ENCODE measurements around the gene MAP2K3. TPM values are rescaled to one million over a fixed set of nuclear protein-coding genes. Genes with fewer than 3 reads are reported as not detected.
"Not testable (repeated sequence)": the region's sequence is repeated elsewhere in the genome, so short reads cannot be mapped to it uniquely, and the experiment has no call there.

The MAP2K3 gene
- polyA plus RNA-seq, 1 donor (not counting 4 experiments of a cell fraction or from before 2014, with no cell fraction given), result 22.4 TPM

DNA sequence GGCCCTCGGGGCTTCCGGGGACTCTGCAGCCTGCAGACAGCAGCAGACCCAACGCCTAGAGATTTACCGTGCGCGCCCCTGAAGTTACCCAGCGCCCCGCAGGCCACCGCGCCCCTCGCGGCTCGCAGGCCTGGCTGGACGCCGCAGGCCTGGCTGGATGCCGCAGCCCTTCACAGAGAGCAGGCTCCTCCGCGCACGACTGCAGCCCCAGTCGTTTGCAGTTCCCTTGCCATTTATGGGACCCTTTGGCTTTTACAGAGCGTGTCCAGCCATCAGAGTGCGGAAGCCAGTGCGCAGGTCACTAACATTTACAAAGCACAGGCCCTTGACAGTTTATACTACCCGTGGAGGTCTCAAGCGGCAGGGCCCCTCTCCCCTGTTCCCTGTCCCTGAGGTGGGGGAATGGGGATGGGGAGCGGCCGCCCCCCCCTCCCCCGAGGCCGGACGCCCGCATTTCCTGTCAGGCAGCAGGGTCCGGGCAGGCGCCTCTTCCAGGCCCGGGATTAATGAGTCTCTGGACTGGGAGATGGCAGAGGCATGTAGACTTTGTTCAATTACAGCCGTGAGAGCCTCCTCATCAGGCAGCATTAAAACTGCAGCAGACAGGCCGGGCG, 32.5 kb downstream of the MAP2K3 start:
- H3K9me1 ChIP-seq (ENCODE audit: control insufficient read depth, extremely low read depth, insufficient read depth, low read length); H3K36me3 ChIP-seq (ENCODE audit: control insufficient read depth in 2 of 2, extremely low read depth in 1 of 2, insufficient read depth in 2 of 2, low read length in 2 of 2); H3K79me2 ChIP-seq (ENCODE audit: control insufficient read depth, insufficient read depth, low read length); H3K4me1 ChIP-seq (ENCODE audit: control insufficient read depth, extremely low read depth, insufficient read depth, low read length); H3K9me3 ChIP-seq (ENCODE audit: control insufficient read depth, low read depth, low read length); H3K27me3 ChIP-seq (ENCODE audit: control insufficient read depth, extremely low read depth, insufficient read depth, low read length); H3K27ac ChIP-seq (ENCODE audit: control insufficient read depth, insufficient read depth, low read length); FAIRE-seq; H3K4me3 ChIP-seq (ENCODE audit: control insufficient read depth in 2 of 3, extremely low read depth in 1 of 3, insufficient read depth in 2 of 3, low read depth in 1 of 3, low read length in 3 of 3); H3K4me2 ChIP-seq (ENCODE audit: control insufficient read depth, extremely low read depth, insufficient read depth, low read depth, low read length); H4K20me1 ChIP-seq (ENCODE audit: control insufficient read depth, extremely low read depth, insufficient read depth, low read length); DNase-seq (ENCODE audit: low read depth, low spot score); dilution Hi-C loops (cut with MboI; ENCODE audit: extremely low pct_ligation_motif_present, low sequenced_read_pairs); H3K9ac ChIP-seq (ENCODE audit: control insufficient read depth, extremely low read depth, insufficient read depth, low read length): not testable (repeated sequence)
- peak overlapping the region; percentile 37 for H2AFZ ChIP-seq (ENCODE audit: control insufficient read depth, low read length)

DNA sequence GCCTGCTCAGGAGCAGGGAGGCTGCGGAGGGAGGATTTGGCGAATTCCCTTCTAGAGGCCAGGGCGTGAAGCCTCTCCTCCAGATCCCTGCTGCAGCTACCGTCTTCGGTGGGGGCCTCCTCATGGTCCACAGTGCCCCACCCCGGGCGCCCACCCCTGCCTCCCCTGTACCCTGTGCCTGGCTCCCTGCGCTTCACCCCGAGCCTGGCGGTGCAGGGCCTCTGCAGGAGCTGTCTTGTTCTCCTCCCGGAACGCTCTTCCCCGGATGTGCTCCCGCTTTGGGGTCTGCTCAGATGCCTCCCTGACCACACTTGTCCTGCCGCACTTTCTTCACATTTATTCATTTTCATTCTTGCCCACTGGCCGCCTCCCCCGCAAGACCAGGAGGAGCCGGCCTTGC, 33.3 kb downstream of the MAP2K3 start:
- H3K4me1 ChIP-seq (ENCODE audit: control insufficient read depth, extremely low read depth, insufficient read depth, low read length); H3K4me3 ChIP-seq (ENCODE audit: control insufficient read depth in 2 of 3, extremely low read depth in 1 of 3, insufficient read depth in 2 of 3, low read depth in 1 of 3, low read length in 3 of 3); H4K20me1 ChIP-seq (ENCODE audit: control insufficient read depth, extremely low read depth, insufficient read depth, low read length); H3K27me3 ChIP-seq (ENCODE audit: control insufficient read depth, extremely low read depth, insufficient read depth, low read length); H2AFZ ChIP-seq (ENCODE audit: control insufficient read depth, low read length); H3K9ac ChIP-seq (ENCODE audit: control insufficient read depth, extremely low read depth, insufficient read depth, low read length); dilution Hi-C loops (cut with MboI; ENCODE audit: extremely low pct_ligation_motif_present, low sequenced_read_pairs); H3K9me3 ChIP-seq (ENCODE audit: control insufficient read depth, low read depth, low read length); H3K9me1 ChIP-seq (ENCODE audit: control insufficient read depth, extremely low read depth, insufficient read depth, low read length); FAIRE-seq; DNase-seq (ENCODE audit: low read depth, low spot score); H3K36me3 ChIP-seq (ENCODE audit: control insufficient read depth in 2 of 2, extremely low read depth in 1 of 2, insufficient read depth in 2 of 2, low read length in 2 of 2); H3K79me2 ChIP-seq (ENCODE audit: control insufficient read depth, insufficient read depth, low read length); H3K4me2 ChIP-seq (ENCODE audit: control insufficient read depth, extremely low read depth, insufficient read depth, low read depth, low read length); H3K27ac ChIP-seq (ENCODE audit: control insufficient read depth, insufficient read depth, low read length): not testable (repeated sequence)

DNA sequence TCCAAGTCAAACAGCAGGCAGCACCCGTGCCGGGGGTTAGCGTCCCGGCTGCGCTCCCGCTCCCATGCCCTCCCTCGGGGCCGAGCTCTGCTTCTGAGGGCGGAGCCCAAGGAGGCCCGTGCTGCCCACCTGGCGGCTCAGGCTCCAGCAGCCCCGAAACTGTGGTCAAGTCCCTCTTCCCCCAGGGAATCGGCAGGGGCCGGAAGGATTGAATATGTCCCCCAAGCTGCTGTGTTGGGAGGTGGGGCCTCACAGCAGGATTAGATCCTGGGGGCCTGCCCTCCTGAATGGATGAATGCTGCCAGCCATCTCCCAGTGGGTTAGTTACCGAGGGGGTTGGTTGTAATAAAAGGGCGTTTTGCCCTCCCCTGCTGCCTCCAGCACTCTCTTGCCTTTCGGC, 33.9 kb downstream of the MAP2K3 start:
- Histone ChIP-seq H4K20me1 (ENCODE audit: control insufficient read depth, extremely low read depth, insufficient read depth, low read length) (no peaks in the 10 kb centered on the region), H3K4me3 (ENCODE audit: control insufficient read depth in 2 of 3, extremely low read depth in 1 of 3, insufficient read depth in 2 of 3, low read depth in 1 of 3, low read length in 3 of 3) (no peak overlapping the region), H3K27ac (ENCODE audit: control insufficient read depth, insufficient read depth, low read length) (no peak overlapping the region), H3K4me1 (ENCODE audit: control insufficient read depth, extremely low read depth, insufficient read depth, low read length) (no peaks in the 10 kb centered on the region), H3K9me1 (ENCODE audit: control insufficient read depth, extremely low read depth, insufficient read depth, low read length) (no peaks in the 10 kb centered on the region), H3K79me2 (ENCODE audit: control insufficient read depth, insufficient read depth, low read length) (no peaks in the 10 kb centered on the region), H3K27me3 (ENCODE audit: control insufficient read depth, extremely low read depth, insufficient read depth, low read length) (peaks cover 1% of the 10 kb centered on the region), H3K4me2 (ENCODE audit: control insufficient read depth, extremely low read depth, insufficient read depth, low read depth, low read length) (no peak overlapping the region), H2AFZ (ENCODE audit: control insufficient read depth, low read length) (no peak overlapping the region), H3K36me3 (ENCODE audit: control insufficient read depth in 2 of 2, extremely low read depth in 1 of 2, insufficient read depth in 2 of 2, low read length in 2 of 2) (peaks cover 4% of the 10 kb centered on the region in 2 experiments), H3K9me3 (ENCODE audit: control insufficient read depth, low read depth, low read length) (no peaks in the 10 kb centered on the region), H3K9ac (ENCODE audit: control insufficient read depth, extremely low read depth, insufficient read depth, low read length) (no peak overlapping the region)
- dilution Hi-C loops (cut with MboI; ENCODE audit: extremely low pct_ligation_motif_present, low sequenced_read_pairs), result no loop called here
- TF ChIP-seq EZH2 (IDR thresholded peaks at IDR 0.05; ENCODE audit: low read length), result no peak
- TF ChIP-seq, protein P1, sequence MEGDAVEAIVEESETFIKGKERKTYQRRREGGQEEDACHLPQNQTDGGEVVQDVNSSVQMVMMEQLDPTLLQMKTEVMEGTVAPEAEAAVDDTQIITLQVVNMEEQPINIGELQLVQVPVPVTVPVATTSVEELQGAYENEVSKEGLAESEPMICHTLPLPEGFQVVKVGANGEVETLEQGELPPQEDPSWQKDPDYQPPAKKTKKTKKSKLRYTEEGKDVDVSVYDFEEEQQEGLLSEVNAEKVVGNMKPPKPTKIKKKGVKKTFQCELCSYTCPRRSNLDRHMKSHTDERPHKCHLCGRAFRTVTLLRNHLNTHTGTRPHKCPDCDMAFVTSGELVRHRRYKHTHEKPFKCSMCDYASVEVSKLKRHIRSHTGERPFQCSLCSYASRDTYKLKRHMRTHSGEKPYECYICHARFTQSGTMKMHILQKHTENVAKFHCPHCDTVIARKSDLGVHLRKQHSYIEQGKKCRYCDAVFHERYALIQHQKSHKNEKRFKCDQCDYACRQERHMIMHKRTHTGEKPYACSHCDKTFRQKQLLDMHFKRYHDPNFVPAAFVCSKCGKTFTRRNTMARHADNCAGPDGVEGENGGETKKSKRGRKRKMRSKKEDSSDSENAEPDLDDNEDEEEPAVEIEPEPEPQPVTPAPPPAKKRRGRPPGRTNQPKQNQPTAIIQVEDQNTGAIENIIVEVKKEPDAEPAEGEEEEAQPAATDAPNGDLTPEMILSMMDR (optimal IDR thresholded peaks at IDR 0.05 in 1 of 3, IDR thresholded peaks at IDR 0.05 in 1 of 3, conservative IDR thresholded peaks at IDR 0.05 in 1 of 3; ENCODE audit: extremely low read depth in 1 of 3, insufficient read depth in 2 of 3, low read length in 3 of 3), result no peak
- no peak for FAIRE-seq
- no peak for DNase-seq (ENCODE audit: low read depth, low spot score)

DNA sequence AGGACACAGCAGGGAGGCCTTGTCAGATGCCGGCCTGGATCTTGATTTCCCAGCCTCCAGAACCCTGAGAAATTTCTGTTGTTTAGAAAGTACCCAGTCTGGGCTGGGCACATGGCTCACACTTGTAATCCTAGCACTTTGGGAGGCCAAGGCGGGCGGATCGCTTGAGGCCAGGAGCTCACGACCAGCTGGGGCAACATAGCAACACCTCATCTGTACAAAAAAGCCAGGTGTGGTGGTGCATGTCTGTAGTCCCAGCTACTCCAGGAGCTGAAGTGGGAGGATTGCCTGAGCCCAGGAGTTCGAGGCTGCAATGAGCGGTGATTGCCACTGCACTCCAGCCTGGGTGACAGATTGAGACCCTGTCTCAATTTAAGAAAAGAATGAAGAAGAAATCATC, 34.3 kb downstream of the MAP2K3 start:
- H3K9me3 ChIP-seq (ENCODE audit: control insufficient read depth, low read depth, low read length); H3K36me3 ChIP-seq (ENCODE audit: control insufficient read depth in 2 of 2, extremely low read depth in 1 of 2, insufficient read depth in 2 of 2, low read length in 2 of 2); H3K79me2 ChIP-seq (ENCODE audit: control insufficient read depth, insufficient read depth, low read length); H3K4me1 ChIP-seq (ENCODE audit: control insufficient read depth, extremely low read depth, insufficient read depth, low read length); H3K27ac ChIP-seq (ENCODE audit: control insufficient read depth, insufficient read depth, low read length); H2AFZ ChIP-seq (ENCODE audit: control insufficient read depth, low read length); H3K4me2 ChIP-seq (ENCODE audit: control insufficient read depth, extremely low read depth, insufficient read depth, low read depth, low read length); DNase-seq (ENCODE audit: low read depth, low spot score); H4K20me1 ChIP-seq (ENCODE audit: control insufficient read depth, extremely low read depth, insufficient read depth, low read length); FAIRE-seq; dilution Hi-C loops (cut with MboI; ENCODE audit: extremely low pct_ligation_motif_present, low sequenced_read_pairs); H3K4me3 ChIP-seq (ENCODE audit: control insufficient read depth in 2 of 3, extremely low read depth in 1 of 3, insufficient read depth in 2 of 3, low read depth in 1 of 3, low read length in 3 of 3); H3K9me1 ChIP-seq (ENCODE audit: control insufficient read depth, extremely low read depth, insufficient read depth, low read length); H3K9ac ChIP-seq (ENCODE audit: control insufficient read depth, extremely low read depth, insufficient read depth, low read length); H3K27me3 ChIP-seq (ENCODE audit: control insufficient read depth, extremely low read depth, insufficient read depth, low read length): not testable (repeated sequence)
